ENCODE data around the gene ZNF763.
"Not testable (repeated sequence)": the region's sequence is repeated elsewhere in the genome, so short reads cannot be mapped to it uniquely, and the experiment has no call there.

ZNF763 gene

DNA sequence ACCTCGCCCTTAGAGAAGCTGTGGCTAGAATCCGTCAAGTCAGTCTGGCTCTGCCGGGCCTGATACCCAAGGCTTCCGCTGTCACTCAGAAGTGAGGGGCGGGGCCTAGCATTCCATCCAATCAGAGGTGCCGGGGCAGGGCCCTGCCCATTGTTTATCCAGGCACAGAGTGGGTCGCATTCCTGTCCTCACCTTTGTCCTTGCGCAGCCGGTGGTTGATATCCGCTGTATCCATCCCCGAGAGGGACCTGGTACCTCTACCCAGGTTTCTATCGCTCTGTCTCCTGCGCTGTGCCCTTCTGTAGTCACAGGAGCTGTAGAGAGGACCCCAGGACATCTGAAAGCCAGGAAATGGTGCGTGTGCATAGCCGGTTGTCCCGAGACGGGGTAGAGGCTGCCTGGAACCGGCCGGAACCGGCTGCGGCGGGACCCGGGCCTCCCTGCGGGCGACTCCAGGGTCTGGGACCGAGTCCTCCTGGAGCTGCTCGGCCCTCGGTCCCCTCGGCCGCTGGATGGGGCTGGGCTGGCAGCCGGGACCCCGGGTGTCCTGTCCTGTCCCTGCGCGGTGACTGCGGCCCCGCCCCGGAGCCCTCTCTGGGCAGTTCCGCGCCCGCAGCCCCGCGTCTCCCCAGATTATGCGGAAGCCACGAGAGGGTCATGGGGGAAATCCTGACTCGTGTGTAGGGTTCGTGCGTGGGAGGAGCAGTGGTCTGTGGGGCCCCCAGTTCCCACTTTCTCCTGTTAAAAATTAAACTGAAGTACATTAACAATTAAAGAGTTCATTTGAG, at the start of gene ZNF763:
TSS of gene ZNF763 (plus strand) at position 183 of the 788 bp plus-strand sequence. CDS start at position 352, 169 bp downstream.
- no peak for DNase-seq

DNA sequence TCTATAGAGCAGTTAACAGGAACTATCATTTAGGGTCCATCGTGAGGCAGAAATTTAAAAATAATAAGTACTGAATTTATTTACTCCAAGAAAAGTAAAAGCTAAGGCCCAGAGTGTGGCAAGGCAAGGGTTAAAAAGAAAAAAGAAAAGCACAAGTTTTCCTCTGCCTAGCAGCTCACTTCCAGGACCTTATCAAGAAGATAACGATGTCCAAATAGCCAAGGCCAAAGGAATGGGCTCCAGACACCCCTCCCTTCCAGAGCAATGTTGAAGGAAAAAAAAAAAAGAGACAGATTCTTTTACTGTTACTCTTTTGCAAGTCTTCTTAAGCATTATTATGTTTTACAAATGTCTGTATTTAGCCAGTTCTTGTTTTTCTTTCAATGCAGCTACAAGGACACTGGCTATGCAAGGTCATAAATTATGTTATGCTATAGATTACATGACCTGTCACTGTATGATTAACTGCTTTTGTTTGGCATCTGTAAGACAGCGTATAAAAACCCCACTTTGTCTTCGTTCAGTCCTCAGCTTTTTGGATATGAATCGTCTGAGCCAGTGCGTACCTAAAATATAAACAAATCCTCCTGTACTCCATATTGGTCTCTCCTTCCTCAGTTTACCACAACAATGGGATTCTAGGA, 42.9 kb upstream of the ZNF763 start:
- DNase-seq = no peak

DNA sequence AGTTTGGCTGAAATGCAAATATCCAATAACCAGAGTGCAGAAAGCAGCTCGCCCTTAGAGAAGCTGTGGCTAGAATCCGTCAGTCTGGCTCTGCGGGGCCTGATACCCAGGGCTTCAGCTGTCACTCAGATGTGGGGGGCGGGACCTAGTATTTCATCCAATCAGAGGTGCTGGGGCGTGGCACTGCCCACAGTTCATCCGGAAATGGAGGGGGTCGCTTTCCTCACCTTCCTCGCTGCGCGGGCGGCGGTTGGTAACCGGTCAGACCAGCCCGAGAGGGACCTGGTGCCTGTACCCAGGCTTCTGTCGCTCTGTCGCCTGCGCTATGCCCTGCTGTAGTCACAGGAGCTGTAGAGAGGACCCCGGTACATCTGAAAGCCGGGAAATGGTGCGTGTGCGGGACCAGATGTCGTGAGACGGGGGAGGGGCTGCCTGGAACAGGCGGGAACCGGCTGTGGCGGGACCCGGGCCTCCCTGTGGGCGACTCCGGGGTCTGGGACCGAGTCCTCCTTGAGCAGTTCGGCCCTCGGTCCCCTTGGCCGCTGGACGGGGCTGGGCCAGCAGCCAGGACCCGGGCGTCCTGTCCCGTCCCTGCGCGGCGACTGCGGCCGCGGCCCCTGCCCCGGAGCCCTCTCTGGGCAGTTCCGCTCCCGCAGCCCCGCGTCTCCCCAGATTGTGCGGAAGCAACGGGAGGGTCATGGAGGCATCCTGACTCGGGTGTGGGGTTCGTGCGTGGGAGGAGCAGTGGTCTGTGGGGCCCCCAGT, 39.8 kb upstream of the ZNF763 start, which contains the start of gene ZNF700:
TSS of gene ZNF700 (plus strand) at position 222 of the 765 bp plus-strand sequence. CDS start at position 326, 104 bp downstream.
- peak; percentile 84 for DNase-seq

DNA sequence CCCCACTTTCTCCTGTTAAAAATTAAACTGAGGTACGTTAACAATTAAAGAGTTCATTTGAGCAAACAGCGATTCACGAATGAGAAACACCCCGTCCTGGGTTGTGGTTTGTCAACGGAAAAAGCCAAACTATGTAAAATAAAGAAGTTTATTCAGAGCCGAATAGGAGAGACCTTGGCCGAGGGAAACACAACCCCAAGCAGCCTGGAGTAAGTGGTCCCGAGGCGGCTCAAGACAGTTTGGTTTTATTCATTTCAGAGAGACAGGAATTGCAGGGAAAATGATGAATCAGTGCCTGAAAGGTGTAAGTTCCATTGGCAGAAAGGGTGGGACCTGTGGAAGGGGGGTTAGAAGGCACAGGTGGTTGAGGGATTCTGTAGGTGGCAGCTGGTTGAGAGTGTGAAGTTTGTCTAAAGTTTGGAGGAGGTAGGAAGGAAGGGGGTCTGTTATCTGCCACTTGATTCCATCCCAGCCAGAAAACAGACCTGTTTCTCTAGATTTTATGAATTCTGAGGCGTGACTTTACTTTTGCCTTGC, 39.1 kb upstream of the ZNF763 start:
- DNase-seq = not testable (repeated sequence)

DNA sequence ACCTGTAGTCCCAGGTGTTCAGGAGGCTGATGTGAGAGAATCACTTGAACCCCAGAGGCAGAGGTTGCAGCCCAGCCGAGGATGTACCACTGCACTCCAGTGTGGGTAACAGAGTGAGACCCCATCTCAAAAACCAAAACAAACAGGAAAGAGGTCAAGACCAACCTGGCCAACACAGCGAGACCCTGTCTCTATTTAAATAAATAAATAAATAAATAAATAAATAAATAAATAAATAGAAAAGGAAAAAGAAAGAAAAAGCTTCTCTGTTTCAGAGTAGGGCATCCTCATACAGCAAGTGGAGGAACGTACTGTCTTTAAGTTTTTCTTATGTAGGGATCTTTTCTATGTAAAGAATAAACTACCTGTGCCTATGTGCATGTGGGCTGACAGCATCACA, 37.6 kb upstream of the ZNF763 start:
- DNase-seq = no peak

DNA sequence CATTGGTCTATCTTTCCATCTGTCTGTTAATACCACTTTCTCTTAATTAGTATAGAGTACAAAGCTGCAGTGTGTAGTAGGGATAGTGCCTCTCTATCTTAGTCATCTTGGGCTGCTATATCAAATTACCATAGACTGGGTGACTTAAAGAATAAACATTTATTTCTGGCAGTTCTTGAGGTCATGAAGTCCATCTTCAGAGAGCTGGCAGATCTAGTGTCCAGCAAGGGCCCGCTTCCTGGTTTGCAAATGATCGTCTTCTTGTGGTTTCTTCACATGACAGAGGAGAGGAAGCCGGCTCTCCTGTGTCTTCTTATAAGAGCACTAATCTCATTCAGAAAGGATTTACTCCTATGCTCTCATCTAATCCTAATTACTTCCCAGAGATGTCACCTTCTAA, 33.8 kb upstream of the ZNF763 start:
- DNase-seq = no peak

DNA sequence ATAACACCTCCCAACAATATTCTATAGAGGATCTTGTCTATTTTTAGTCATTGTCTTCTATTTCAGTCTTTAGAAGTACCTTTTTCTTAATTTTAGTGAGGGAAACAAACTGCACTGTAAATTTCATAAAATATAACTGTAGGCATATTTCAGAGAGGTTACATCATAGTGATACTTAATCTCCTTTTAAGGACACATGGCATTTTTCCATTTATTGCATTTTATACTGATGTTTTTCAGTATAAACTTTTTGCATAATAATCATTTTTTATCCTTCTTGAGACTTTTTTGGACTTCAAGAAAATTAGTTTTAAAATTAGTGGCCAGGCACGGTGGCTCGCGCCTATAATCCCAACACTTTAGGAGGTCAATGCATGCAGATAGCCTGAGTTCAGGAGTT, 33.3 kb upstream of the ZNF763 start:
- no peak for DNase-seq

DNA sequence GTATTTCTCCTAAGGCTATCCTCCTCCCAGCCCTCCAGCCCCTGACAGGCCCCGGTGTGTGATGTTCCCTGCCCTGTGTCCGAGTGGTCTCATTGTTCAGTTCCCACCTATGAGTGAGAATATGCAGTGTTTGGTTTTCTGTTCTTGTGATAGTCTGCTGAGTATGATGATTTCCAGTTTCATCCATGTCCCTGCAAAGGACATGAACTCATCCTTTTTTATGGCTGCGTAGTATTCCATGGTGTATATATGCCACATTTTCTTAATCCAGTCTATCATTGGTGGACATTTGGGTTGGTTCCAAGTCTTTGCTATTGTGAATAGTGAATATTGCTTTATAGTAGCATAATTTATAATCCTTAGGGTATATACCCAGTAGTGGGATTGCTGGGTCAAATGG, 29.0 kb upstream of the ZNF763 start:
- not testable (repeated sequence) for DNase-seq

DNA sequence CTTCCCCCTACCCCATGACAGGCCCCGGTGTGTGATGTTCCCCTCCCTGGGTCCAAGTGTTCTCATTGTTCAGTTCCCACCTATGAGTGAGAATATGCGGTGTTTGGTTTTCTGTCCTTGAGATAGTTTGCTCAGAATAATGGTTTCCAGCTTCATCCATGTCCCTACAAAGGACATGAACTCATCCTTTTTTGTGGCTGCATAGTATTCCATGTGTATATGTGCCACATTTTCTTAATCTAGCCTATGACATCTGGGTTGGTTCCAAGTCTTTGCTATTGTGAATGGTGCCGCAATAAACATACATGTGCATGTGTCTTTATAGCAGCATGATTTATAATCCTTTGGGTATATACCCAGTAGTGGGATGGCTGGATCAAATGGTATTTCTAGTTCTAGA, 26.5 kb upstream of the ZNF763 start:
- not testable (repeated sequence) for DNase-seq

DNA sequence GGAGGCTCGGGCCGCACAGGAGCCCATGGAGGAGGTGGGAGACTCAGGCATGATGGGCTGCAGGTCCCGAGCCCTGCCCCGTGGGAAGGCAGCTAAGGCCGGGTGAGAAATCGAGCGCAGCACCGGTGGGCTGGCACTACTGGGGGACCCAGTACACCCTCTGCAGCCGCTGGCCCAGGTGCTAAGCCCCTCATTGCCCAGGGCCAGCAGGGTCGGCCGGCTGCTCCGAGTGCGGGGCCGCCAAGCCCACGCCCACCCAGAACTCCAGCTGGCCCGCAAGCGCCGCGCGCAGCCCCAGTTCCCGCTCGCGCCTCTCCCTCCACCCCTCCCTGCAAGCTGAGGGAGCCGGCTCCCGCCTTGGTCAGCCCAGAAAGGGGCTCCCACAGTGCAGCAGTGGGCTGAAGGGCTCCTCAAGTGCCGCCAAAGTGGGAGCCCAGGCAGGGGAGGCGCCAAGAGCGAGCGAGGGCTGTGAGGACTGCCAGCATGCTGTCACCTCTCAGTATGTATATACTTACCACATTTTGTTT, 23.4 kb upstream of the ZNF763 start:
- not testable (repeated sequence) for DNase-seq

DNA sequence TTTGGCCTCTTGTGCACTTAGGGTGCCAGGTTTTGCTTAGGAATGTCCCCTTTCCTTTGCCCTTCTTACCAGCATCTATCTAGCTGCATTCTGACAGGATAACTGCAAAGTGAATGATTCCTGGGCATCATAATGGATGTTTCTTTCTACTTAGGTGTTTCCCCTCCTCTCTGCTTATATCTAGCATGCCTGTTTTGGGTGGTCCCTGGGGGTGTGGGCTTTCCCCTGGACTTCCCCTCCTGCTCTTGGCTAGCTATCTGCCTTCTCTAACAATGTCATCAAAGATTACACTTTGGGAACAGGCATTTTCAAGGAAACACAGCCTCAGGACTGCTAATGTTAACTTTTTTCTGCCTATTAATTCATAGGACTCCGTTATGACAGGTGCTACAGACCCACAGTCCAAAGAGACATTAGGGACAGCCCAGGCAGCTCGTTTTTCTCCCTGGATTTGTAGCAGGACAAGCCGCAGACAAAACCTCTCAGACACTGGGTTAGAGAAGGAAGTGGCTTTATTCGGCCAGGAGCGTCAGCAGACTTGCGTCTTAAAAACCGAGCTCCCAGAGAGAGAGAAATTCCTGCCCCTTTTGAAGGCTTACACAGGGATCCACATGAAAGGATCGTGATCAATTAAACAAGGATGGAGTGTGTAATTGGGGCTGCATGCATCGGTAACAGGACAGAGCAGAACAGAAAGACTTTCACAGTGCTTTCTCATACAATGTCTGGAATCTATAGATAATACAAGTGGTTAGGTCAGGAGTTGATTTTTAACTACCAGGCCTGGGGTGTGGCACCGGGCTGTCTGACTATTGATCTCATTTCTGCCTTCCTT, 22.6 kb upstream of the ZNF763 start:
- DNase-seq = no peak

DNA sequence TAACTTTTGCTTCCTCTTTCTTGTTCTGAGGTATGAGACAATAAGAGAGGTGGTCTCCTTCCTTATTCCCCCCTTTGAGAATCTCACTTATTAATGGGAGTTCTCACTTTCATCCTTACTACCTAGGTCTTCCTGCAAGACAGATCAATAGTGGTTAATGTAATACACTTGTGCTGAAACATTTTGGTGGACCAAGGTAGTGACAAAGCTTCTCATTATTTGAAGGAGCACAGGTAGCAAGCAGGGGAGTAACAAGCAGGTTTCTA, 22.1 kb upstream of the ZNF763 start:
- no peak for DNase-seq

DNA sequence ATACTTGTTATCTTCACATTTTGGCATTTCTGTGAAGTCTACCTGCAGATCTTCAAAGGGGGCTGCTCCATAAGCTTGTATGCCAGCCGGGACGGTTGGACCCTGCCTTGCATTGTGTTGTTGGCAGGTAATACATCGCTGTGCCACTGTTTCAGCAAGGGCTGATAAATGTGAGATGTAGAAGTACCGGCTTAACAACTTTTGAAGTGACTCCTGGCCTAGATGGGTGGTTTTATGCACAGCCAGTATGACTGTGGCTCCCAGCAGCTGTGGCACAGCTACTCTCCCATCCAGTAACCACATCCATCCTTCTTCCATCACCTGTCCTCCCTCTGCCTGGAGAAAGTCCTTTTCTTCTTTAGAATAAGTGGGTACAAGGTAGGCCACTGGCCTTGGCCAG, 20.2 kb upstream of the ZNF763 start:
- no peak for DNase-seq

DNA sequence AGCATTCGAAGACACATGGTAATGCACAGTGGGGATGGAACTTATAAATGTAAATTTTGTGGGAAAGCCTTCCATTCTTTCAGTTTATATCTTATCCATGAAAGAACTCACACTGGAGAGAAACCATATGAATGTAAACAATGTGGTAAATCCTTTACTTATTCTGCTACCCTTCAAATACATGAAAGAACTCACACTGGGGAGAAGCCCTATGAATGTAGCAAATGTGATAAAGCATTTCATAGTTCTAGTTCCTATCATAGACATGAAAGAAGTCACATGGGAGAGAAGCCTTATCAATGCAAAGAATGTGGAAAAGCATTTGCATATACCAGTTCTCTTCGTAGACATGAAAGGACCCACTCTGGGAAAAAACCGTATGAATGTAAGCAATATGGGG, 16.2 kb upstream of the ZNF763 start:
- DNase-seq = no peak

DNA sequence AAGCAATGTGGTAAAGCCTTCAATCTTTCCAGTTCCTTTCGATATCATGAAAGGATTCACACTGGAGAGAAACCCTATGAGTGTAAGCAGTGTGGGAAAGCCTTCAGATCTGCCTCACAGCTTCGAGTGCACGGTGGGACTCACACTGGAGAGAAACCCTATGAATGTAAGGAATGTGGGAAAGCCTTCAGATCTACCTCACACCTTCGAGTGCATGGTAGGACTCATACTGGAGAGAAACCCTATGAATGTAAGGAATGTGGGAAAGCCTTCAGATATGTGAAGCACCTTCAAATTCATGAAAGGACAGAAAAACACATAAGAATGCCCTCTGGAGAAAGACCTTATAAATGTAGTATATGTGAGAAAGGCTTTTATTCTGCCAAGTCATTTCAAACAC, 15.6 kb upstream of the ZNF763 start:
- no peak for DNase-seq

DNA sequence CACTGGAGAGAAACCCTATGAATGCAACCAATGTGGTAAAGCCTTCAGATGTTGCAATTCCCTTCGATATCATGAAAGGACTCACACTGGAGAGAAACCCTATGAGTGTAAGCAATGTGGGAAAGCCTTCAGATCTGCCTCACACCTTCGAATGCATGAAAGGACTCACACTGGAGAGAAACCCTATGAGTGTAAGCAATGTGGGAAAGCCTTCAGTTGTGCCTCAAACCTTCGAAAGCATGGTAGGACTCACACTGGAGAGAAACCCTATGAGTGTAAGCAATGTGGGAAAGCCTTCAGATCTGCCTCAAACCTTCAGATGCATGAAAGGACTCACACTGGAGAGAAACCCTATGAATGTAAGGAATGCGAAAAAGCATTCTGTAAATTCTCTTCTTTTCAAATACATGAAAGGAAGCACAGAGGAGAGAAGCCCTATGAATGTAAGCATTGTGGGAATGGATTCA, 15.2 kb upstream of the ZNF763 start:
- DNase-seq = not testable (repeated sequence)

DNA sequence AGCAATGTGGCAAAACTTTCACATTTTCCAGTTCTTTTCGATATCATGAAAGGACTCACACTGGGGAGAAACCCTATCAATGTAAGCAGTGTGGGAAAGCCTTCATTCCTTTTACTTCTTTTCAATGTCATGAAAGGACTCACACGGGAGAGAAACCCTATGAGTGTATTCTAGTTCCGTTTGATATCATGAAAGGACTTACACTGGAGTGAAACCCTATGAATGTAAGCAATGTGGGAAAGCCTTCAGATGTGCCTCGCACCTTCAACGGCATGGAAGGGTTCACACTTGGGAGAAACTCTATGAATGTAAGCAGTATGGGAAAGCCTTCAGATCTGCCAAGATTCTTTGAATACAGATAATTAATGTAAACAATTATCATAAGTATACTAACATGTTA, 14.5 kb upstream of the ZNF763 start:
- DNase-seq = no peak

DNA sequence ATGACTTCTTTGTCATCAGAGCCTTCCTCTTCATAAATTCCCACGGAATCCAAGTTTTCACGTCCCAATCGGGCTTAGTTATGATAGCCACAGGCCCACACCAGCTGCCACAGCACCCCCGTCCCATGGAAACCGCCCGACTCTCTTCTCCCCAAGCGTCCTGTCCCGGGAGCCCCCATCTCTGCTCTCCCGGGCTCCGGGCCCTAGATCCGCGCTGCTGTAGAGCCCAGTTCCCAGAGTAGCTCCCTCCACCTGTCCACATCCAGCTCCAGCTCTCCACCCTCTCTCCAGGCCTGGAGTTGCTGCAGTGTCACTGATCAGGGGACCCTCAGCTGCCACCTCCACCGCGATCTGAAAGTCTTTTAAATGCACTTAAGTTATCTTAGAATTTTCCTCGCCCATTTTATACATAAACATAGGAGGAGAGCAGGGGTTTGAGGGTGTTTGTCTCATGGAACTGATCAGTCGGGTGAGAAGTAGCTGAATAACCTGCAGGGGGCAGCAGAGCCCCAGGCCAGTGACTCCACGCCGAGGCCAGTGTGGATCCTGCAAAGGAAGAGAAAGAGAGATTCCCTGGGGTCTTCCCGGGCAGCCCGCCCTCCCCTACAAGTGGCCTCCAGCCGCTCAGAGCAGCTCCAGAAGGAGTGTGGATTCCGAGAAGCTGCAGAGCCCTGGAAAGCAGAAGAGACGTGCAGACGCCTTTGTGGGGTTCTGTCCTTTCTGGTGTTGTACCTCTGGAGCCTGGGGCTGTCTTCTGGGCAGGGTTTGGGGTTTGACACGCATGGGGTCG, 1.1 kb upstream of the ZNF763 start:
- DNase-seq = peak; percentile 5

DNA sequence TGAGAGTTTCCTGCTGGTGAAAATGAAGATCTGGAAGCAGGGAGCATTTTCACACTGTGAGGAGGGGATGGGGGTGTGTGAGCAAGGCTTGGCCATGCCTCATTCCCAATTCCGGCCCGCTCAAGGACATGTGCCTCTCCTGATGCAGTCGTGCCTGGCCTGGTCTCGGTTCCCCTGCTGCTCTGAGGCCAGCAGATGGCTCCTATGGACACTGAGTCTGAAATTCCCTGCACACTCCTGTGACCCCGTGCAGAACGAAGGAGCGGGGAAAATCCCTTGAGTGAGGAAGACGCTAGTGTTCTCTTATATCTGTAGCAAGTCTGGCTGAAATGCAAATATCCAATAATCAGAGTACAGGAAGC, 363 bp upstream of the ZNF763 start:
- DNase-seq = no peak

DNA sequence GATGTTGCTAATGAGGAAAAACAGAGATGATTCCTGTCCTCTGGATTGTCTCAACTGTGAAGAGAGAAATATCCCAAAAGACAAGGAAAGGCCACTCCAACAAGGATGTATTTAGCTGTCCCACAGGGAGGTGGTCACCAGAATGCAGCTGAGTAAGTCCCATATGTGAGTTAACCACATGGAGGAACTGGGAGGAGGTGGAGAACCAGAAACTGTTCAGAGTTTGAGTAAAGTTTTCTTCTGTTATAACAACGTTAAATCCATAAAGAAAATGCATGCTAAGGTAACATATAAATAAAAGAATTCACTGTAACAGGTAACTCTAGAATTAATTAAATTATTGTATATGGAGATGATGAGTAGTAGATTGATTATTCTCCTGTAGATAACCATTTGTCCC, 5.3 kb downstream of the ZNF763 start:
- no peak for DNase-seq

DNA sequence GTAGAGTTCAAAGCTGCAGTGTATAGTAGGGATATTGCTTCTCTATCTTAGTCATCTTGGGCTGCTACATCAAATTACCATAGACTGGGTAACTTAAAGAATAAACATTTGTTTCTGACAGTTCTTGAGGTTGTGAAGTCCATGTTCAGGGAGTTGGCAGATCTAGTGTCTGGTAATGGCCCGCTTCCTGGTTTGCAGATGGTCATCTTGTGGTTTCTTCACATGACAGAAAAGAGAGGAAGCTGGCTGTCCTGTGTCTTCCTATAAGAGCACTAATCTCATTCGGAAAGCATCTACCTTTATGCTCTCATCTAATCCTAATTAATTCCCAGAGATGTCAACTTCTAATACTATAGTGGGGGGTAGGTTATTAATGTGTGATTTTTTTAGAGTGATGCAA, 6.2 kb downstream of the ZNF763 start:
- no peak for DNase-seq

Measured in NCI-H2171 treated with DMSO at 0.1 percent for 48 hours (cell line).